VCaP (cell line): ENCODE results near the gene SERPINB10.
A peak's percentile ranks its signal among the peaks of the same experiment; 100 is the strongest.

Experiments
- H3K27ac ChIP-seq: fragments of 450-650 bp; 2 replicates; pipeline ENCODE4 v1.5.1; 2017
- TF ChIP-seq, protein P1 (sequence below): fragments of 450-650 bp; conservative IDR thresholded peaks from 2 replicates; pipeline ENCODE4 v1.5.1; 2017; ENCODE audit warnings: mild to moderate bottlenecking, moderate library complexity

The SERPINB10 gene

GRCh38 chr18:63951302-63951705 lies 43.5 kb downstream of the SERPINB10 start:
- H3K27ac ChIP-seq = no peak overlapping the region

GRCh38 chr18:63953811-63954210 lies 46.1 kb downstream of the SERPINB10 start:
- TF ChIP-seq, protein P1, sequence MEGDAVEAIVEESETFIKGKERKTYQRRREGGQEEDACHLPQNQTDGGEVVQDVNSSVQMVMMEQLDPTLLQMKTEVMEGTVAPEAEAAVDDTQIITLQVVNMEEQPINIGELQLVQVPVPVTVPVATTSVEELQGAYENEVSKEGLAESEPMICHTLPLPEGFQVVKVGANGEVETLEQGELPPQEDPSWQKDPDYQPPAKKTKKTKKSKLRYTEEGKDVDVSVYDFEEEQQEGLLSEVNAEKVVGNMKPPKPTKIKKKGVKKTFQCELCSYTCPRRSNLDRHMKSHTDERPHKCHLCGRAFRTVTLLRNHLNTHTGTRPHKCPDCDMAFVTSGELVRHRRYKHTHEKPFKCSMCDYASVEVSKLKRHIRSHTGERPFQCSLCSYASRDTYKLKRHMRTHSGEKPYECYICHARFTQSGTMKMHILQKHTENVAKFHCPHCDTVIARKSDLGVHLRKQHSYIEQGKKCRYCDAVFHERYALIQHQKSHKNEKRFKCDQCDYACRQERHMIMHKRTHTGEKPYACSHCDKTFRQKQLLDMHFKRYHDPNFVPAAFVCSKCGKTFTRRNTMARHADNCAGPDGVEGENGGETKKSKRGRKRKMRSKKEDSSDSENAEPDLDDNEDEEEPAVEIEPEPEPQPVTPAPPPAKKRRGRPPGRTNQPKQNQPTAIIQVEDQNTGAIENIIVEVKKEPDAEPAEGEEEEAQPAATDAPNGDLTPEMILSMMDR = no peak
- no peak overlapping the region for H3K27ac ChIP-seq

More at GRCh38 chr18:63951302-63951705, 43.5 kb downstream of the SERPINB10 start:
- TF ChIP-seq, protein P1 = no peak; the same call in 1 of the 2 replicates

- TF ChIP-seq, protein P1 = no peak
- H3K27ac ChIP-seq = no peak overlapping the region
Measured at GRCh38 chr18:63956755-63957154, 49.0 kb downstream of the SERPINB10 start.

- no peak overlapping the region for H3K27ac ChIP-seq
- TF ChIP-seq, protein P1 = no peak
Measured at GRCh38 chr18:63960891-63961290, 53.1 kb downstream of the SERPINB10 start.

DNA sequence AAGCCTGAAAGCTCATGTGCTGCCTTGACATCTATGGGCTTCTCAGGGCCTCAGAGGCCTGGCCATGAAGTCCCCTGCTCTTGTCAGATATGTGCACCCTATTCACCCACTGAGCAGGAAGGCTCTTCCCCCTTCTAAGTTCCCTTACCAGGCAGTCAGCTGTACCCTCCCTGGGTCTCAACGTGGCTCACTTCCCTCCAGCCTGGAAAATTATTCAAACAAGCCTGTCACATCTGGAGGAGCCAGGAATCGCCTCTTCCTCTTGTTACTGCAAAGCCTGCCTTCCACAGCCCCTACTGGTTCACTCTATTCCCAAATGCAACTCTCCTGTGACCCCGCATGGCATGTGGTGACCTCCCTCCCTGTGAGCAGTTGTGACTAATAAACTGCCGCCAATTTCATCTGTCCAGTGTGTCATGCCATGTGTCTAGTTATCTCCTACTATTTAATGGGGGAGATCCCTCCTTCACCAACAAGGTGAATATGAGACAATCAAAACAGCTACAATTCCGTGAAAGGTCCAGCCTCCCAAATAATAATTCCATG lies 53.8 kb downstream of the SERPINB10 start:
- TF ChIP-seq, protein P1 = no peak
- no peak overlapping the region for H3K27ac ChIP-seq

DNA sequence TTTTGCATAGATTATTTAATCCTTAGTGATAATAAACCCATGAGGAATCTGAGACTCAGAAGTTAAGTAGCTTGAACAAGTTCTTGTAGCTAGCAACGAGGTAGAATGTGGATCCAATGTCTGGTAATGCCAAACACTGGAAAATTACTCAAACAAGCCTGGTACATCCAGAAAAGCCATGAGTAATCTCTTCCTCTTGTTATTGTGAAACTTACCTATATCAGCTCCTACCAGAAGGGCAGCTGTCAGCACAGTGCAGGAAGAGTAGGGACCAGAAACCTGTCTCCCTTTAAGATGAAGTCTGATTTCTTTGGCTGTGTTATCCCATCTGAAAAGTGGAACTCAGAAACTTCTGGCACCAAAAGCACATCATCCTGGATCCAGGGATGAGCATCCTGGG lies 54.4 kb downstream of the SERPINB10 start:
- TF ChIP-seq, protein P1 = no peak
- H3K27ac ChIP-seq = no peak overlapping the region

- H3K27ac ChIP-seq = no peak overlapping the region
- TF ChIP-seq, protein P1 = peak; percentile 84
Measured at GRCh38 chr18:63963615-63964256, 56.0 kb downstream of the SERPINB10 start.
